HL-60 (cell line): ENCODE measurements around the gene ACOT13.
"Not testable (repeated sequence)": the region's sequence is repeated elsewhere in the genome, so short reads cannot be mapped to it uniquely, and the experiment has no call there.

Experiments
- DNase-seq, 2 experiments: peaks; one replicate each; pipeline ENCODE4 v3.0.0-alpha.2; 2010 to 2020; ENCODE audit warnings: low read depth in 1 of 2, low spot score in 1 of 2
- H3K27ac ChIP-seq: fragments of 250-450 bp; sonication (Bioruptor Pico); replicated peaks from 2 replicates; pipeline ENCODE4 v1.5.1; 2020; ENCODE audit warnings: mild to moderate bottlenecking, moderate library complexity
- H3K27me3 ChIP-seq: fragments of 250-450 bp; sonication (Bioruptor Pico); 2 replicates; pipeline ENCODE4 v1.5.1; 2021; ENCODE audit warnings: mild to moderate bottlenecking, moderate library complexity; ENCODE audit not compliant: insufficient read depth, poor library complexity, severe bottlenecking
- H3K4me3 ChIP-seq: replicated peaks from 2 replicates; pipeline ENCODE4 v1.5.1; 2011; ENCODE audit warnings: mild to moderate bottlenecking, control low read depth, low read length; ENCODE audit not compliant: insufficient read depth
- CTCF ChIP-seq: IDR thresholded peaks from one replicate; pipeline ENCODE4 v1.5.1; 2011; ENCODE audit warnings: low read length, control low read depth, inconsistent platforms; ENCODE audit not compliant: insufficient read depth
- GABPA ChIP-seq: IDR thresholded peaks from 2 replicates; pipeline ENCODE4 v1.6.1; 2012; ENCODE audit warnings: low read depth
- POLR2AphosphoS5 ChIP-seq: IDR thresholded peaks from 2 replicates; pipeline ENCODE4 v1.6.1; 2012; ENCODE audit warnings: low read depth
- SPI1 ChIP-seq: IDR thresholded peaks from 2 replicates; pipeline ENCODE4 v1.6.1; 2012; ENCODE audit warnings: low read depth, mild to moderate bottlenecking, borderline replicate concordance
- TF ChIP-seq, protein P1 (sequence below): IDR thresholded peaks from 2 replicates; pipeline ENCODE4 v1.6.1; 2012; ENCODE audit warnings: low read depth; ENCODE audit not compliant: insufficient replicate concordance

Gene ACOT13

GRCh38 chr6:24734166-24734565 is 67.3 kb downstream of the ACOT13 start:
- no peak overlapping the region for H3K4me3 ChIP-seq
- H3K27me3 ChIP-seq, result no peaks in the 10 kb centered on the region
- DNase-seq, result no peak
- TF ChIP-seq SPI1 (no peak), CTCF (no peak), GABPA (no peak), POLR2AphosphoS5 (no peak)
- TF ChIP-seq, protein P1, sequence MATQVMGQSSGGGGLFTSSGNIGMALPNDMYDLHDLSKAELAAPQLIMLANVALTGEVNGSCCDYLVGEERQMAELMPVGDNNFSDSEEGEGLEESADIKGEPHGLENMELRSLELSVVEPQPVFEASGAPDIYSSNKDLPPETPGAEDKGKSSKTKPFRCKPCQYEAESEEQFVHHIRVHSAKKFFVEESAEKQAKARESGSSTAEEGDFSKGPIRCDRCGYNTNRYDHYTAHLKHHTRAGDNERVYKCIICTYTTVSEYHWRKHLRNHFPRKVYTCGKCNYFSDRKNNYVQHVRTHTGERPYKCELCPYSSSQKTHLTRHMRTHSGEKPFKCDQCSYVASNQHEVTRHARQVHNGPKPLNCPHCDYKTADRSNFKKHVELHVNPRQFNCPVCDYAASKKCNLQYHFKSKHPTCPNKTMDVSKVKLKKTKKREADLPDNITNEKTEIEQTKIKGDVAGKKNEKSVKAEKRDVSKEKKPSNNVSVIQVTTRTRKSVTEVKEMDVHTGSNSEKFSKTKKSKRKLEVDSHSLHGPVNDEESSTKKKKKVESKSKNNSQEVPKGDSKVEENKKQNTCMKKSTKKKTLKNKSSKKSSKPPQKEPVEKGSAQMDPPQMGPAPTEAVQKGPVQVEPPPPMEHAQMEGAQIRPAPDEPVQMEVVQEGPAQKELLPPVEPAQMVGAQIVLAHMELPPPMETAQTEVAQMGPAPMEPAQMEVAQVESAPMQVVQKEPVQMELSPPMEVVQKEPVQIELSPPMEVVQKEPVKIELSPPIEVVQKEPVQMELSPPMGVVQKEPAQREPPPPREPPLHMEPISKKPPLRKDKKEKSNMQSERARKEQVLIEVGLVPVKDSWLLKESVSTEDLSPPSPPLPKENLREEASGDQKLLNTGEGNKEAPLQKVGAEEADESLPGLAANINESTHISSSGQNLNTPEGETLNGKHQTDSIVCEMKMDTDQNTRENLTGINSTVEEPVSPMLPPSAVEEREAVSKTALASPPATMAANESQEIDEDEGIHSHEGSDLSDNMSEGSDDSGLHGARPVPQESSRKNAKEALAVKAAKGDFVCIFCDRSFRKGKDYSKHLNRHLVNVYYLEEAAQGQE, result no peak
- no peak overlapping the region for H3K27ac ChIP-seq

DNA sequence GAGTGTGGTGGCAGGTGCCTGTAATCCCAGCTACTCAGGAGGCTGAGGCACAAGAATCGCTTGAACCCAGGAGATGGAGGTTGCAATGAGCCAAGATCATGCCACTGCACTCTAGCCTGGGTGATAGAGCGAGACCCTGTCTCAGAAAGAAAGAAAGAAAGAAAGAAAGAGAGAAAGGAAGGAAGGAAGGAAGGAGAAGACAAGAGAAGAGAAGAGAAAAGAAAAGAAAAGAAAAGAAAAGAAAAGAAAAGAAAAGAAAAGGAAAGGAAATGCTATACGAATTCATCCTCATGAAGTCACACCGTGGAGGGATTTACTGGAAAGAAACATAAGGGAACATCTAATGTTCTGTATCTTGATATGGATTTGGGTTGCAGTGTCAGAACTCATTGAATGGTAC is 67.8 kb downstream of the ACOT13 start:
- not testable (repeated sequence) for H3K4me3 ChIP-seq, H3K27ac ChIP-seq, DNase-seq, H3K27me3 ChIP-seq

- TF ChIP-seq GABPA (no peak), CTCF (no peak), SPI1 (no peak)
- TF ChIP-seq, protein P1, result no peak
- H3K27ac ChIP-seq, result no peak overlapping the region
Measured at GRCh38 chr6:24738741-24739140, 71.9 kb downstream of the ACOT13 start.

DNA sequence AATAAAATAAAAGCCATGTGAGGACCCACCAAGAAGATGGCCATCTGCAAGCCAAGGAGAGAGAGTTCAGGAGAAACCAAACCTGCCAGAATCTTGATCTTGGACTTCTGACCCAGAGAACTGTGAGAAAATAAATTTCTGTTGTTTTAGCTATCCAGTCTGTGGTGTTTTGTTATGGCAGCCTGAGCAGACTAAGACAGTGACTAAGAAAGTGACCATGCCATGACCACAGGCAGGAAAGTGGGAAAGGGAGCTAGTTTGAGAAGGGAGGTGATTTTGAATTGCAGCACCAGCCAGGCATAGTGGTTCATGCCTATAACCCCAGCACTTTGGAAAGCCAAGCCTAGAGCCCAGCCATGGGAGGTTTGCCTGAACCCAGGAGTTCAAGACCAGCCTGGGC is 74.0 kb downstream of the ACOT13 start:
- Histone ChIP-seq H3K27me3 (no peaks in the 10 kb centered on the region), H3K27ac (no peak overlapping the region), H3K4me3 (no peak overlapping the region)
- DNase-seq, result no peak
- TF ChIP-seq GABPA (no peak), SPI1 (no peak), CTCF (no peak), POLR2AphosphoS5 (no peak)
- TF ChIP-seq, protein P1, result no peak

More at GRCh38 chr6:24738741-24739140, 71.9 kb downstream of the ACOT13 start:
- no peak for DNase-seq
- H3K4me3 ChIP-seq, result no peak overlapping the region
- no peaks in the 10 kb centered on the region for H3K27me3 ChIP-seq
